IMR-90 (cell line): ENCODE results near the gene PSMG4. TPM values are rescaled to one million over a fixed set of nuclear protein-coding genes. Genes with fewer than 3 reads are reported as not detected.

Experiments used
- ATAC-seq: fragments of 200-7000 bp; cut with Tn5 transposase; 2 replicates; pipeline ENCODE4 v1.9.1; 2020; ENCODE audit warnings: low read depth, mild to moderate bottlenecking, moderate library complexity
- BruUV-seq: library from RNA; stranded (reverse); fragments of 400-500 nt; replicated peaks from 2 replicates; lab custom pipeline; 2021; lab: Mats Ljungman, UMichigan
- CTCF ChIA-PET: fragments of 300-600 bp; formaldehyde crosslinking; extraction: SDS; loops from one replicate; lab custom pipeline; 2021; ENCODE audit warnings: antibody characterized with exemption; lab: Yijun Ruan, JAX
- POLR2A ChIA-PET: fragments of 300-600 bp; sonication (Branson Sonifier 250); formaldehyde crosslinking; loops from one replicate; lab custom pipeline; 2022; ENCODE audit warnings: antibody characterized with exemption; ENCODE audit not compliant: unreplicated experiment; lab: Charles Lee
- DNase-seq: peaks from one replicate; pipeline ENCODE4 v3.0.0; 2013
- H2AFZ ChIP-seq: replicated peaks from 2 replicates; pipeline ENCODE3; 2013; ENCODE audit warnings: low read length, mild to moderate bottlenecking; ENCODE audit not compliant: poor library complexity
- H2AK5ac ChIP-seq: 2 replicates; pipeline ENCODE4 v1.6.1; 2013; ENCODE audit warnings: low read depth, low read length, inconsistent platforms
- H2AK9ac ChIP-seq: replicated peaks from 2 replicates; pipeline ENCODE3; 2013; ENCODE audit warnings: mild to moderate bottlenecking, low read depth, low read length, moderate library complexity; ENCODE audit not compliant: poor library complexity
- H2BK120ac ChIP-seq: 2 replicates; pipeline ENCODE4 v1.6.1; 2013; ENCODE audit warnings: low read depth, low read length, inconsistent platforms
- H2BK15ac ChIP-seq: 3 replicates; pipeline ENCODE4 v1.6.1; 2013; ENCODE audit warnings: low read depth, low read length, inconsistent platforms
- H2BK20ac ChIP-seq: 2 replicates; pipeline ENCODE4 v1.6.1; 2013; ENCODE audit warnings: low read depth, mild to moderate bottlenecking, inconsistent platforms, low read length, moderate library complexity
- H2BK5ac ChIP-seq: 2 replicates; pipeline ENCODE4 v1.6.1; 2013; ENCODE audit warnings: mild to moderate bottlenecking, low read depth, low read length, inconsistent platforms; ENCODE audit not compliant: poor library complexity, severe bottlenecking
- H3K14ac ChIP-seq: replicated peaks from 2 replicates; pipeline ENCODE4 v1.6.1; 2013; ENCODE audit warnings: low read depth, low read length, inconsistent platforms
- H3K18ac ChIP-seq: 2 replicates; pipeline ENCODE4 v1.6.1; 2013; ENCODE audit warnings: low read depth, low read length, control low read depth
- H3K23ac ChIP-seq: 2 replicates; pipeline ENCODE4 v1.6.1; 2013; ENCODE audit warnings: low read depth, low read length, inconsistent platforms
- H3K27ac ChIP-seq: 2 replicates; pipeline ENCODE4 v1.5.1; 2013; ENCODE audit warnings: mild to moderate bottlenecking, control low read depth, low read length; ENCODE audit not compliant: insufficient read depth
- H3K27me3 ChIP-seq: 2 replicates; pipeline ENCODE4 v1.6.1; 2013; ENCODE audit warnings: low read length; ENCODE audit not compliant: control insufficient read depth, insufficient read depth
- H3K36me3 ChIP-seq: 2 replicates; pipeline ENCODE4 v1.6.1; 2013; ENCODE audit warnings: low read length, mixed read lengths; ENCODE audit not compliant: control insufficient read depth, insufficient read depth
- H3K4ac ChIP-seq: 2 replicates; pipeline ENCODE4 v1.6.1; 2013; ENCODE audit warnings: low read depth, low read length, inconsistent platforms
- H3K4me1 ChIP-seq: 2 replicates; pipeline ENCODE4 v1.6.1; 2013; ENCODE audit warnings: low read length, mixed read lengths; ENCODE audit not compliant: control insufficient read depth, insufficient read depth
- H3K4me2 ChIP-seq: 2 replicates; pipeline ENCODE4 v1.6.1; 2013; ENCODE audit warnings: low read depth, mild to moderate bottlenecking, control low read depth, low read length, moderate library complexity
- H3K4me3 ChIP-seq: 2 replicates; pipeline ENCODE4 v1.5.1; 2013; ENCODE audit warnings: low read depth, mild to moderate bottlenecking, control low read depth, low read length, moderate library complexity; ENCODE audit not compliant: insufficient read depth
- H3K56ac ChIP-seq: 2 replicates; pipeline ENCODE4 v1.6.1; 2013; ENCODE audit warnings: low read length, inconsistent platforms; ENCODE audit not compliant: insufficient read depth; ENCODE audit errors: extremely low read depth
- H3K79me1 ChIP-seq, 2 experiments: 2 replicates each; pipeline ENCODE4 v1.6.1; 2013; ENCODE audit warnings: low read length in 2 of 2, inconsistent platforms in 1 of 2, low read depth in 1 of 2
- H3K9ac ChIP-seq: 2 replicates; pipeline ENCODE4 v1.6.1; 2013; ENCODE audit warnings: low read depth, low read length, control low read depth
- H3K9me1 ChIP-seq: 2 replicates; pipeline ENCODE4 v1.6.1; 2013; ENCODE audit warnings: low read length, inconsistent platforms; ENCODE audit not compliant: insufficient read depth
- H3K9me3 ChIP-seq: 2 replicates; pipeline ENCODE4 v1.6.1; 2013; ENCODE audit warnings: low read length; ENCODE audit not compliant: control insufficient read depth, insufficient read depth
- H4K20me1 ChIP-seq: 2 replicates; pipeline ENCODE4 v1.6.1; 2013; ENCODE audit warnings: low read length, inconsistent platforms; ENCODE audit not compliant: insufficient read depth
- H4K5ac ChIP-seq: 2 replicates; pipeline ENCODE4 v1.6.1; 2013; ENCODE audit warnings: mild to moderate bottlenecking, low read depth, low read length, control low read depth
- H4K8ac ChIP-seq, 2 experiments: 2 replicates each; pipeline ENCODE4 v1.6.1; 2013; ENCODE audit warnings: low read depth in 2 of 2, low read length in 2 of 2, control low read depth in 1 of 2, inconsistent platforms in 1 of 2
- H4K91ac ChIP-seq: 2 replicates; pipeline ENCODE4 v1.6.1; 2013; ENCODE audit warnings: low read depth, low read length, inconsistent platforms; ENCODE audit not compliant: insufficient read depth
- CEBPB ChIP-seq: IDR thresholded peaks from 2 replicates; pipeline ENCODE4 v1.6.1; 2012; ENCODE audit warnings: low read depth, low read length, improper control_type of control experiment
- FOS ChIP-seq: fragments of 150-350 bp; IDR thresholded peaks from 2 replicates; pipeline ENCODE4 v1.6.1; 2016; ENCODE audit warnings: low read depth, low read length
- NFE2L2 ChIP-seq: fragments of 150-350 bp; IDR thresholded peaks from 2 replicates; pipeline ENCODE4 v1.6.1; 2016; ENCODE audit warnings: low read depth, mild to moderate bottlenecking, low read length
- SMC3 ChIP-seq: fragments of 150-350 bp; IDR thresholded peaks from 2 replicates; pipeline ENCODE4 v1.6.1; 2016; ENCODE audit warnings: low read depth, mild to moderate bottlenecking, antibody characterized with exemption, low read length, moderate library complexity
- WGBS, 2 experiments: methylation state at CpG; one replicate each; pipeline versions ENCODE4 v1.1.5 to v1.1.7; 2013; ENCODE audit warnings: missing lambda C conversion rate in 2 of 2; ENCODE audit not compliant: insufficient read length in 1 of 2; ENCODE audit errors: extremely low coverage in 2 of 2; 5-methylcytosine and 5-hydroxymethylcytosine counted together
- dilution Hi-C: fragments of 300-500 bp; cut with HindIII; formaldehyde crosslinking; loops from one replicate; pipeline ENCODE4 v1.14.3; 2018; ENCODE audit warnings: low sequenced_read_pairs; ENCODE audit not compliant: unreplicated experiment
- in situ Hi-C: fragments of 300-500 bp; cut with MboI; formaldehyde crosslinking; loops from 3 replicates; pipeline ENCODE4 v1.14.3; 2019; ENCODE audit warnings: low sequenced_read_pairs, inconsistent platforms, mixed read lengths
- intact Hi-C: fragments of 100-400 bp; cut with micrococcal nuclease; formaldehyde crosslinking; loops from 2 replicates; pipeline ENCODE4 v1.10.0; 2022
- polyA plus RNA-seq, 3 experiments: library from polyadenylated mRNA; depleted of rRNA; stranded (reverse); fragments of >200 nt; gene quantifications; 2 replicates each; pipeline ENCODE4 v1.2.3, GENCODE V29; 2012; ENCODE audit warnings: low replicate concordance in 1 of 3
- total RNA-seq: library from RNA; depleted of rRNA; stranded (reverse); fragments of >200 nt; gene quantifications from 2 replicates; pipeline ENCODE4 v1.2.3, GENCODE V29; 2012

Gene PSMG4
- total and polyA plus RNA-seq, 2 of the 4 experiments (the other 2 are of a cell fraction) = 5.6 to 13.4 TPM

- Histone ChIP-seq H2BK20ac (no peak overlapping the region), H3K18ac (peak overlapping the region; percentile 55), H3K27ac (peak overlapping the region; percentile 76), H4K8ac (peak overlapping the region; percentile 60 to 89), H3K36me3 (no peaks in the 10 kb centered on the region), H2AK5ac (no peak overlapping the region), H2BK15ac (peak overlapping the region; percentile 56; the same call in 1 of the 3 replicates), H3K4ac (peak overlapping the region; percentile 61), H4K20me1 (peaks cover 4% of the 10 kb centered on the region; the same call in 1 of the 2 replicates), H3K9ac (peak overlapping the region; percentile 76), H3K9me3 (peaks cover 2% of the 10 kb centered on the region; the same call in 1 of the 2 replicates), H3K56ac (peak overlapping the region; percentile 65; the same call in 1 of the 2 replicates), H3K27me3 (peaks cover 43% of the 10 kb centered on the region), H2AFZ (peak overlapping the region; percentile 95), H3K4me2 (peak overlapping the region; percentile 89), H3K14ac (peak overlapping the region; percentile 72), H3K4me3 (peak overlapping the region; percentile 74), H3K9me1 (peaks cover 1% of the 10 kb centered on the region; the same call in 1 of the 2 replicates), H3K23ac (peak overlapping the region; percentile 57; the same call in 1 of the 2 replicates), H4K5ac (peak overlapping the region; percentile 74), H2BK5ac (peak overlapping the region; percentile 59), H3K4me1 (peaks cover 3% of the 10 kb centered on the region; the same call in 1 of the 2 replicates), H2AK9ac (peak overlapping the region; percentile 13), H2BK120ac (peak overlapping the region; percentile 72), H3K79me1 (no peaks in the 10 kb centered on the region), H4K91ac (peak overlapping the region; percentile 88)
- dilution Hi-C loops (no loop called here), in situ Hi-C loops (no loop called here), intact Hi-C loops (loop anchor here (1.0 kb wide), 1 partner anchor 16 kb away; no protein-coding TSS in a partner anchor)
- 5% methylated on average over 15 of the region's 47 CpGs; no CpG with 5 or more reads in 1 of the 2 experiments for WGBS, 2 experiments
- ATAC-seq = peak; percentile 85
- CTCF ChIA-PET = no interaction called here
- DNase-seq = peak; percentile 74
- TF ChIP-seq FOS (no peak), NFE2L2 (no peak), CEBPB (peak; percentile 23; the same call in 1 of the 2 replicates), SMC3 (no peak)
- no TSS peak for BruUV-seq
- POLR2A ChIA-PET = interaction anchor here (1.5 kb wide), 1 partner anchor 15 kb away, joined by 4 read pairs; no protein-coding TSS in a partner anchor
Observed at GRCh38 chr6:3231247-3232016, 27.3 kb upstream of the PSMG4 start.
